Measurements from ENCODE around the gene ABAT. TPM values are rescaled to one million over a fixed set of nuclear protein-coding genes. Genes with fewer than 3 reads are reported as not detected.

The ABAT gene
- total RNA-seq, 3 donors from 2014 or later, result 12.1 to 25.5 (median 16.5) TPM

DNA sequence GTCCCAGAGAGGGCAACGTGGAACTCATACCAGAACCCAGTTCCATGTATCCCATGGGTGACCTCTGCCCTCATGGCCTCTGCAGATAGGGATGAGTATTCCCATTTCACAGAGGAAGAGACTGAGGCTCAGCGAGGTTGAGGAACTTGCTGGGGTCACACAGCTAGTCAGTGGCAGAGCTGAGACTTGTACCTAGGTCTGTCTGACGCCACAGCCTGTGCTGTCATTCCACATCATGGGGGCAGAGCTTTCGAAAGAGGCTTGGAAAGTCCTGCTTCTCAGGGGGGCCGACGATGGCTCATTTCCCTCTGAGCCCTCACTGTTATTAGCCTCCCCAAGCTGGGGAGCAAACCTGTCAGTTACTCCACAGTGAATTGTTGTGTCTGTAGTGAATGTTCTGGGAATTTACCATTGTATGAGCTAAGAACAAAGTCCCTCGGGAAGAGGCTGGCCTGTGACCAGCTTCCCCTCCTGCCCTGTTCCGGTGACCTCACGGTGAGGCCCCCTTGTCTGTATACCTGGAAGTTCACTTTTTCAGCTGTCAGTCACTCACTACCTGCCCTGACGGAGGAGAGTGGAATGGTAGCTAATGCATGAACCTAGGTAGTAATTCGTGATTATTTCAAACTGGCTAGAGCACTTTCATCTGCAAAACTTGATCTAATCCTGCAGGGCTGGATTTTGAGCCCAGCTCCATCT, 44.0 kb upstream of the ABAT start:
- peaks cover 7% of the 10 kb centered on the region for H3K36me3 ChIP-seq (ENCODE audit: low read depth)
- intact Hi-C loops (cut with DNase I, micrococcal nuclease), result no loop called here

DNA sequence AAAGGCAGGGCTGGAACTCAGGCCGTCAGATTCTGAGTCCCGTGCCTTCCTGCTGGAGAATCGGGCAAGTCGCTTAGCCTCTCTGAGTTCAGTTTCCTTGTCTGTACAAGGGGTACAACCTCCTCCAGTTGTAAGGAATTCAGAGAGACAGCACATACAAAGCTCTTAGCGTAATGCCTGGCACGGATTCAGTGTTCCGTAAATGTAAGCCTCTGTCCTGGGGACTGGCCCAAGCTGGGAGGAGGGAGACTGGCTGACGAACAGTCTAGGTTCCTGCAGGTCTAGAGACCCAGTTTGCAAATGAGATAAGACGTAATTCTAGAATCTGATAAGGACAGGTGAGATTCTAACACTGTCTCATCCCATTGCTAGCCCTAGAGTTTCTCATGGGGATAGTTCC, 43.0 kb upstream of the ABAT start:
- TF ChIP-seq, protein P1, sequence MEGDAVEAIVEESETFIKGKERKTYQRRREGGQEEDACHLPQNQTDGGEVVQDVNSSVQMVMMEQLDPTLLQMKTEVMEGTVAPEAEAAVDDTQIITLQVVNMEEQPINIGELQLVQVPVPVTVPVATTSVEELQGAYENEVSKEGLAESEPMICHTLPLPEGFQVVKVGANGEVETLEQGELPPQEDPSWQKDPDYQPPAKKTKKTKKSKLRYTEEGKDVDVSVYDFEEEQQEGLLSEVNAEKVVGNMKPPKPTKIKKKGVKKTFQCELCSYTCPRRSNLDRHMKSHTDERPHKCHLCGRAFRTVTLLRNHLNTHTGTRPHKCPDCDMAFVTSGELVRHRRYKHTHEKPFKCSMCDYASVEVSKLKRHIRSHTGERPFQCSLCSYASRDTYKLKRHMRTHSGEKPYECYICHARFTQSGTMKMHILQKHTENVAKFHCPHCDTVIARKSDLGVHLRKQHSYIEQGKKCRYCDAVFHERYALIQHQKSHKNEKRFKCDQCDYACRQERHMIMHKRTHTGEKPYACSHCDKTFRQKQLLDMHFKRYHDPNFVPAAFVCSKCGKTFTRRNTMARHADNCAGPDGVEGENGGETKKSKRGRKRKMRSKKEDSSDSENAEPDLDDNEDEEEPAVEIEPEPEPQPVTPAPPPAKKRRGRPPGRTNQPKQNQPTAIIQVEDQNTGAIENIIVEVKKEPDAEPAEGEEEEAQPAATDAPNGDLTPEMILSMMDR (IDR thresholded peaks at IDR 0.05), result no peak
- Histone ChIP-seq H3K4me3 (no peak overlapping the region), H3K4me1 (ENCODE audit: low read depth) (no peaks in the 10 kb centered on the region), H3K9me3 (no peaks in the 10 kb centered on the region), H3K36me3 (ENCODE audit: low read depth) (peaks cover 7% of the 10 kb centered on the region)
- DNase-seq (no peak), ATAC-seq (no peak)
- intact Hi-C loops (cut with DNase I, micrococcal nuclease), result no loop called here

More for the DNA sequence above, 44.0 kb upstream of the ABAT start:
- TF ChIP-seq, protein P1 (IDR thresholded peaks at IDR 0.05), result no peak
- ATAC-seq, result no peak
- Histone ChIP-seq H3K9me3 (no peaks in the 10 kb centered on the region), H3K4me1 (ENCODE audit: low read depth) (no peaks in the 10 kb centered on the region), H3K4me3 (no peak overlapping the region)
- DNase-seq, result no peak

DNA sequence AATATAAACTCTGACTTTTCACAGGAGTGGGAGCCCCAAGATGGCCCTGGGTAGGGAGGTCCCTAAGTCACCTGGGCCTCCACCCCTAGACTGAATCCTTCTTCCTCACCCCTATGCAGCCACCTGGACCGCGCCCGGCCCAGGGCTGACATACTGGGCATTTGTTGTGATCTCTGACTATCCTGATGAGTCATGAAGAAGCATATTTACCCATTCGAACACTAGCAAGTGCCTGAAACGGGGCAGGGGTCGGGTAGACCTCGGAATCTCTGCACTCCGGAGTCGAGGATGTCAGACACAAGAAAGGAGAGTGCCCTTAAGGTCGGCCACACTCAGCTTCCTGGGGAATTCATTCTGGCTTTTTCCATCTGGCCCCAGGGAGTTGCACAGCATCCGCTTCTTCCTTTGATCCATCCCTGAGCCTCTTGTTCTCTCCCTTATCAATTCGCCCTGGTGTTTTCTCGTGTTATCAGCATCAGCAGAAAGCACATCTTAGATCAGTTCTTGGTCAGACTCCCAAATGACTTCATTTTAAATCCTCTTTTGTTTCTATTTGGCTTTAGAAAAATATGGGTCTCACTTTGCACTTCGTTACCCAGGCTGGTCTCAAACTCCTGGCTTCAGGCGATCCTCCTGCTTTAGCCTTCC, 42.5 kb upstream of the ABAT start:
- TF ChIP-seq, protein P1 (IDR thresholded peaks at IDR 0.05), result no peak
- DNase-seq, result no peak
- Histone ChIP-seq H3K9me3 (no peaks in the 10 kb centered on the region), H3K4me1 (ENCODE audit: low read depth) (no peaks in the 10 kb centered on the region), H3K36me3 (ENCODE audit: low read depth) (peaks cover 7% of the 10 kb centered on the region), H3K4me3 (no peak overlapping the region)
- ATAC-seq, result no peak
- intact Hi-C loops (cut with DNase I, micrococcal nuclease), result no loop called here

DNA sequence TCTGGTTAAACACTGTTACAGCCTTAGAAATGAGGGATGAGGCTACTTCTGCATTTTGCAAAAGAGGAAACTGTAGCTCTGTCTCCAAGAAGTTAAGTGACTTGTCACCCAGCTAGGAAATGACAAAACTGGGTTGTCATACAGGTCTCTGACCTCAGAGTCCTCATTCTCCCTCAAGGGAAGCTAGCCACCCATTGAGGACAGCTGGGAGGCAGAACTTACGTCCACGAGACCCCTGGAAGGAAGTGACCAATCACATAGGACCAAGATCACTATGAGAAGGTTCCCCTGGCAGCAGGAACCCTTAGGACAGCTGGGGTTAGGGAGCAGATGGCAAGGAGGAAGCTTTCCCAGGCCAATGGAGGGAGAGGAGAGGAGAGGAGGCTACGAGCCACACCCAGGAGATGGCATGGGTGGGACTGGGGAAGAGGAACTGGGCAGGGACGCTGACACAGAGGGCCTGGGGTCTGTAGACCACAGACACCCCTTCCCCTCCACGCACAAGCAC, 41.7 kb upstream of the ABAT start:
- Histone ChIP-seq H3K36me3 (ENCODE audit: low read depth) (peaks cover 7% of the 10 kb centered on the region), H3K4me1 (ENCODE audit: low read depth) (no peaks in the 10 kb centered on the region), H3K9me3 (no peaks in the 10 kb centered on the region), H3K4me3 (no peak overlapping the region)
- DNase-seq (peak in 1 of 3 donors; percentile 8), ATAC-seq (peak; percentile 67)
- intact Hi-C loops (cut with DNase I, micrococcal nuclease), result no loop called here
- TF ChIP-seq, protein P1 (IDR thresholded peaks at IDR 0.05), result no peak

DNA sequence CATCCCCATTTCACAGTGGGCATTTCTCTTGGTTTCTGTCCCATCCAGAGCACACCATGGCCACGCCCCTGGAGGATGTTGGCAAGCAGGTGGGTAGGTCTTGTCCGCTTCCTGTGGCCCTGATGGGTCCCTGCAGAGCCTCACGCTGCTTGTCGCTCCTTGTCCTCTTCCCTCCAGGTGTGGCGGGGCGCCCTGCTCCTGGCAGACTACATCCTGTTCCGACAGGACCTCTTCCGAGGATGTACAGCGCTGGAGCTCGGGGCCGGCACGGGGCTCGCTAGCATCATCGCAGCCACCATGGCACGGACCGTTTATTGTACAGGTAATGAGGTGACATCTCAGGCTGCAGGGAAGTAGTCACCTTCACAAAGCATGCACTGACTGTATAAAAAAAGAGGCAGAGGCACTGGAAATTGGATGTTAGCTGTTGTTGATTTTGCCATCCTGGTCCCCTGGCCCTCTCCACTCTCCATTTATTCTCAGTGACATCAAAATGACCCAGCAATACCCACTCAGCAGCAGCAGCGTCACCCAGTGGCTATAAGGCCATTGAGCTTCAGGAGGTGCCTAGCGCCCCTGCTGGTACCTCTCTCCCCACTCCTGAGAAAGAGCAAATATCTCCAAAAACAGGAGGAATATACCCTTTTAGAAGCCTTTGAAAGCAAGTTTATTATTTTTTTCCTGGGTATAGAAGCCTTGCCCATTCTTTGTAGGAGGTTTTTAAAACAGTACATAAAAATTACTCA, 39.3 kb upstream of the ABAT start:
- ATAC-seq (peak; percentile 51), DNase-seq (peak in 1 of 3 donors; percentile 52)
- Histone ChIP-seq H3K4me1 (ENCODE audit: low read depth) (no peaks in the 10 kb centered on the region), H3K4me3 (no peak overlapping the region), H3K36me3 (ENCODE audit: low read depth) (no peaks in the 10 kb centered on the region), H3K9me3 (no peaks in the 10 kb centered on the region)
- intact Hi-C loops (cut with DNase I, micrococcal nuclease), result no loop called here
- TF ChIP-seq, protein P1 (IDR thresholded peaks at IDR 0.05), result no peak
